GM18508 (cell line): ENCODE results near the gene CFAP90.

ENCODE experiments used
- ATAC-seq: cut with Tn5 transposase; IDR thresholded peaks from one replicate; pipeline ENCODE4 v1.9.1; 2021; ENCODE audit warnings: moderate number of reproducible peaks; ENCODE audit not compliant: insufficient read depth, unreplicated experiment

Gene CFAP90

GRCh38 chr5:7827610-7828009, 23.3 kb downstream of the CFAP90 start:
- ATAC-seq: no peak

GRCh38 chr5:7825630-7826029, 25.3 kb downstream of the CFAP90 start:
- ATAC-seq: no peak

- no peak for ATAC-seq
Observed at GRCh38 chr5:7824995-7825394, 25.9 kb downstream of the CFAP90 start.

GRCh38 chr5:7823594-7823993, 27.3 kb downstream of the CFAP90 start:
- no peak for ATAC-seq

- ATAC-seq: no peak
Observed at GRCh38 chr5:7822449-7822848, 28.5 kb downstream of the CFAP90 start.

DNA sequence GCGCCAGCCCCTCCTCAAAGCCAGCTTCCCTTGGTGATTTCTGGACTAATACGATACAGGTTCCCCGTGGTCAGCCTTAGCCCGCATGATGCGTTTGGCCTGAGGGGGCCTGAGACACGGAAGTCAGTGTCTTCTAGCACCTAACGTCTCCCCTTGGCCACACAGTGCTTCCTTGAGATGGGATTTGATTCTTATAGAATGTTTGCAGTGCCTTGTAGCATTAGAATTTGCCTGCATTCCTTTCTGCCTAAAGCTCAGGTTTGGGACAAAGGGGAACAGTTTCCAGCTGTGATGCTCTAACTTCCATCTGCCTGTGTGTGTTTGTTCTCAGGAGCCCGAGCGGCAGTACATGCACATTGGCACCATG, 34.4 kb downstream of the CFAP90 start:
- ATAC-seq: no peak

DNA sequence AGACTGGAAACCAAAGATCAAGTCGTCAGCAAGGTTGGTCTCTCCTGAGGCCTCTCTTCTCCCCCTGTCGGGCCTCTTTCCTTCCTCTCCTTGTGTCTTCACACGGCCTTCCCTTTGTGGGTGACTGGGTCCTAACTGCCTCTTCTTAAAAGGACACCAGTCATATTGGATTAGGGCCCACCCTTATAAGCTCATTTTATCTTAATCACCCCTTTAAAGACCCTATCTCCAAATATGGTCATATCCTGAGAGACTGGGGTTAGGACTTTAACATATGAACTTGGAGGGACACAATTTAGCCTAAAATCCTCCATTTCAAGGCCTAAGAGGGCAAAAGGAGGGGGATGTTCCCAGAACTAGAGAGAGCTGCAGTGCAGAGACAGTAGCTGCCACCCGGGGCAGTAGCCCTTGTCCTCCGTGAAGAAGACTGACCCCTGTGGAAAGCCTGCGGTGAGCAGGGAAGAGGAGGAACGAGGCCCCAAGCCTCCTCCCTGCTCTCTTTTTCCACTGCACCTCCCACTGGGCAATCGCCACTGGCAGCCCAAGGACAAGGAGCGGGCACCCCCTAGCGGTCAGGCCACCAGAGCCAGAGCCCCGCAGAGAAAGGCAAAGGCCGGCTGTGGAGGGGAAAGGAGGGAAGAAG, 34.9 kb downstream of the CFAP90 start:
- ATAC-seq: peak; percentile 87

DNA sequence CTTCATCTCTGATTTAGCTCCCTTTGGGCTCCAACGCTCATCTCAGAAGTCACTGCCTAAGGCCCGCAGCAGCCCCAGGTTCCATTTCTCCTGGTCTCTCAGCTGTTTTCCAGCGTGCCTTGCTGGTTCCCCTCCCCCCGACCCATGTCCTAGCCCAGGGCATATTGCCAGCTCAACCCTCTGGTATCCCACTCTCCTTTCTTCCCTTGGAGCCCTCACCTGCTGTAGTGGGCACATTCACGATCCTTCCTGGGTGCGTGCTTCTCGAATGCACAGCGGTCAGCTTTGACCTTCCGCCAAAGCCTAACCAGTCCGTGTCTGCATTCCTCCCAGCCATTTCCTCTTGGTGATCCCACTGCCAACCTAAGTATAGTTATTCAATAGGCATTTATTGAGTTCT, 36.1 kb downstream of the CFAP90 start:
- no peak for ATAC-seq

DNA sequence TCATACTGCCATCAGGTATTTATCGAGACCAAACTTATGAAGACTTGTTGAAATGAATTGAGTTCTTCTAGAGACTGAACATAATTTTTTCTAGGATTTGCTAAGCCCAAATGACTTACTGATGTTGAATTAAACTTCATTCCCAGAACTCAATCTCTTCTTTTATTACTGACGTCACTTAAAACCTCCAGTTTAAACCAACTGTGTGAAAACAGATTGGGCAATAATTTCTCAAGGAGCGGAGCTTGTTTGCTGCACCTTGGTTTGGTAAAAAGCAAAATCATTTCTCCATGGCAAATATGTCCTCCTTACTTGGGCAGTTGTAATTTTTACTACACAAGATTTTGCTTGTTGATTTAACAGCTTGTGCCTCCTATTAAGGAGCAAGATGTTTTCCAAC, 37.4 kb downstream of the CFAP90 start:
- no peak for ATAC-seq

DNA sequence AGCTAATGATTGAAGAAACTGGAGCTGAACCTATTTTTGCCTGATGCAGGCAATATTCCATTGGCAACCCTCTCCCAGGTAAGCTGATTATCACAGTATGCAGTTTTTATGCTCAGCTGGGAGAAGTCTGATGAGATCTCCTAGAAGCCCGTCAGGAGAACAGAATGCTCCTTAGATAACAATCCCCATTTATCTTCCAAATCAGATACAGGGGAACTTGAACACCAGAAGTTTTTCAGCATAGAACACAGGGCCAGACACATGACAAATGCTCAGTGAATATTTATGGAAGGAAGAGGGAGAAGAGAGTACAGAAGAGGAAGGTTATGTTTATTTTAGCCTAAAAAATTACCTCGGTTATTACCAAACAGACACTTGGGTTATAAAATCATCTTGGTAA, 37.9 kb downstream of the CFAP90 start:
- ATAC-seq: no peak

GRCh38 chr5:7811715-7812114, 39.2 kb downstream of the CFAP90 start:
- ATAC-seq: no peak

DNA sequence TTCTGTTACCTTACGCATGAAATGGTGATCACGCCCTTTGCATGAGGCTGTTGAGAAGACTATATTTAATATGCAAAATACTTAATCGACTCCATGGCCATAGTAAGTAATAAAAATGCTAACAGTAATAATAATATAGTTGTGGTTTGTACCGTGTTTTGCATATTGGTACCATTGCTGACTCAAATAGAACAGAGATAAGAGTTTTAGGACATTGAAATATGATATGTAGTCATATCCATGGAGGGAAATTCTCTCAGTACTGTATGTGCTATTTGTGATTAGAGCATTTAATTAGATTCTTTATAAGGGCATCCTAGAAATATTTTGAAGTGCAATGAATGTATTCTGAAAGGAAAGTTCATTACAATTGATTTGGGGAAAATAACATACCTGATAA, 41.9 kb downstream of the CFAP90 start:
- ATAC-seq: no peak

- no peak for ATAC-seq
Observed at GRCh38 chr5:7805379-7805778, 45.6 kb downstream of the CFAP90 start.

GRCh38 chr5:7803937-7804336, 47.0 kb downstream of the CFAP90 start:
- ATAC-seq: no peak

DNA sequence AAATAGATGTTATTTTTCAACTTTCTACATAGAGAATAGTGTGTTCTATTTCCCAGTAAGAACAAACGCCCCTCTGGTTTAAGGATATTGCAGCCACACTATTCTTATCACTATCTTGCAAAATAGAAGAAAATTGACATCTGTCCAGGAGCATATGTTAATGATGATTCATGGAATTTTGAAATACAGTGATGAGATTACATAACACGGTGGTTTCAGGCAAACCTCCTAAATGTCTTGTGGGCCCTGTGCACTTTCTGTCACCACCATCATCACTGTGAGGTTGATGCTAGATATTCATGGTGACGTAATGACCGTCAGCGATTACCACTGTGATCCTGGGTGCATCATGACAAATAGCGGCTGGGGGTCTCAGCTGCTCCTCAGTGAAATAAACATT, 48.1 kb downstream of the CFAP90 start:
- no peak for ATAC-seq

DNA sequence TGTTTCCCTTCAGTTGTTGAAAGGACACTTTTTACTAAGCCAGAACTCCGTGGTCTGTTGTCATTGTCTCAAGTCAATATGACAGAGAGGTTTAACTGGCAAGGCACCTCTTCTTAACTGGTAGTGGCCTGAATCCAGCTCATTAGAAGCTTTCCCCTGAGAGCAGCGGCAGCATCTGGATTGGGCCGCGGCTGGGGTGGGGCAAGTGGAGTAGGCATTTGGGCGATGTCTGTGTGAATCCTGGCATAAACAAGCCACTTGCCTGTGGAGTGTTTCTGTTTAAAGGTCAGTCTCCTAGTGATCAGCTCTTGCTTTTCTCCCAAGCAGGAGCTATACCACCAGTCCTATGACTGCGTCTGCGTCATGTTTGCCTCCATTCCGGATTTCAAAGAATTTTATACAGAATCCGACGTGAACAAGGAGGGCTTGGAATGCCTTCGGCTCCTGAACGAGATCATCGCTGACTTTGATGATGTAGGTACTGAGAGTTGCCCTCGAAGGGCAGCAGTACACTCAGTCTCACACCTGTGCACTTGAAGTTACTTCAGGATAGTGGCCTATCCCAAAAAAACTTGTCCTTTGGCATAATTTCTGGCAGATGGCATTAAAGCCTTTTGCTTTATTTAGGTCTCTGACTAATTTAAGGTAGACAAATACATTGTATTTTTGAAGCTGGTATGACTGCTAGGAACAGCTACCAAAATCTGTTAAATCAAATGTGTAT, 48.9 kb downstream of the CFAP90 start:
- ATAC-seq: no peak

GRCh38 chr5:7795306-7795705, 55.6 kb downstream of the CFAP90 start:
- ATAC-seq: no peak

- ATAC-seq: peak; percentile 23
Observed at GRCh38 chr5:7794823-7795222, 56.1 kb downstream of the CFAP90 start.

GRCh38 chr5:7794311-7794710, 56.6 kb downstream of the CFAP90 start:
- ATAC-seq: peak; percentile 78

GRCh38 chr5:7793895-7794294, 57.0 kb downstream of the CFAP90 start:
- ATAC-seq: no peak

GRCh38 chr5:7789567-7789966, 61.4 kb downstream of the CFAP90 start:
- no peak for ATAC-seq

- ATAC-seq: no peak
Observed at GRCh38 chr5:7787770-7788169, 63.2 kb downstream of the CFAP90 start.
